HepG2 (cell line): ENCODE measurements around the gene DDAH2. TPM values are rescaled to one million over a fixed set of nuclear protein-coding genes. Genes with fewer than 3 reads are reported as not detected.

Experiments
- ATAC-seq: fragments of 200-7000 bp; cut with Tn5 transposase; 3 replicates; pipeline ENCODE4 v1.9.1; 2020; ENCODE audit warnings: mild to moderate bottlenecking, moderate library complexity
- BruUV-seq: library from RNA; stranded (reverse); fragments of 400-500 nt; replicated peaks from 2 replicates; lab custom pipeline; 2021; lab: Mats Ljungman, UMichigan
- CTCF ChIA-PET: fragments of 300-600 bp; formaldehyde crosslinking; extraction: SDS; loops from one replicate; lab custom pipeline; 2021; ENCODE audit warnings: low total read pairs, inconsistent platforms, low intra/inter-chr PET ratio; lab: Yijun Ruan, JAX
- POLR2A ChIA-PET: fragments of 350-600 bp; sonication (Branson Sonifier 250); formaldehyde crosslinking; loops from one replicate; lab custom pipeline; 2020; ENCODE audit warnings: antibody characterized with exemption, inconsistent platforms; lab: Yijun Ruan, JAX
- DNase-seq: peaks from one replicate; pipeline ENCODE4 v3.0.0-alpha.2; 2015; ENCODE audit warnings: low spot score
- FAIRE-seq: peaks from 3 replicates; lab custom pipeline; 2011; peaks lifted over from hg19 to GRCh38; lab: Jason Lieb, UNC
- H2AFZ ChIP-seq: one replicate; pipeline ENCODE4 v1.6.1; 2011; ENCODE audit warnings: low read length, inconsistent platforms
- H3K27ac ChIP-seq: fragments of 300-600 bp; 3 replicates; pipeline ENCODE4 v1.8.0; 2011; ENCODE audit warnings: mixed run types, mild to moderate bottlenecking, mixed read lengths, low read length, inconsistent platforms; ENCODE audit not compliant: insufficient read depth; ENCODE audit errors: extremely low read length
- H3K27me3 ChIP-seq, 2 experiments: fragments of 200-600 bp in 1 of 2; 2 replicates in 1 of 2; 3 replicates in 1 of 2; pipeline versions ENCODE4 v1.6.0 to v1.8.0; 2011; ENCODE audit warnings: low read length in 2 of 2, mild to moderate bottlenecking in 2 of 2, moderate library complexity in 2 of 2, inconsistent platforms in 1 of 2; ENCODE audit not compliant: insufficient read depth in 2 of 2, control insufficient read depth in 1 of 2
- H3K36me3 ChIP-seq, 2 experiments: fragments of 200-600 bp in 1 of 2; replicated peaks in 1 of 2; 2 replicates in 1 of 2; 3 replicates in 1 of 2; pipeline versions ENCODE4 v1.5.1 to v1.8.0; 2011; ENCODE audit warnings: low read length in 2 of 2, inconsistent platforms in 1 of 2; ENCODE audit not compliant: insufficient read depth in 2 of 2, control insufficient read depth in 1 of 2
- H3K4me1 ChIP-seq: 2 replicates; pipeline ENCODE4 v1.5.1; 2012; ENCODE audit warnings: low read length, inconsistent platforms; ENCODE audit not compliant: insufficient read depth
- H3K4me2 ChIP-seq: 2 replicates; pipeline ENCODE4 v1.6.0; 2011; ENCODE audit warnings: low read depth, low read length, inconsistent platforms
- H3K4me3 ChIP-seq, 3 experiments: fragments of 200-600 bp in 1 of 3; sonication (generic), shearing (Covaris generic) in 1 of 3; replicated peaks in 1 of 3; 2 replicates each; pipeline ENCODE4 v1.5.1; 2011 to 2016; ENCODE audit warnings: low read length in 3 of 3, inconsistent platforms in 2 of 3, low read depth in 2 of 3, mild to moderate bottlenecking in 2 of 3, control low read depth in 1 of 3, mixed read lengths in 1 of 3; ENCODE audit not compliant: insufficient read depth in 1 of 3
- H3K79me2 ChIP-seq: one replicate; pipeline ENCODE4 v1.6.1; 2011; ENCODE audit warnings: low read length, inconsistent platforms; ENCODE audit not compliant: insufficient read depth
- H3K9ac ChIP-seq: 2 replicates; pipeline ENCODE4 v1.6.0; 2011; ENCODE audit warnings: mild to moderate bottlenecking, low read depth, low read length, inconsistent platforms; ENCODE audit not compliant: insufficient read depth
- H3K9me3 ChIP-seq: 2 replicates; pipeline ENCODE4 v1.5.1; 2012; ENCODE audit warnings: mild to moderate bottlenecking, low read length
- H4K20me1 ChIP-seq: 2 replicates; pipeline ENCODE4 v1.6.0; 2011; ENCODE audit warnings: inconsistent platforms, mild to moderate bottlenecking, low read length, moderate library complexity; ENCODE audit not compliant: insufficient read depth
- ATF1 ChIP-seq: IDR thresholded peaks from 2 replicates; pipeline ENCODE4 v1.6.1; 2016; ENCODE audit warnings: mild to moderate bottlenecking, control low read depth
- ETV6 ChIP-seq: sonication (generic); formaldehyde crosslinking; conservative IDR thresholded peaks from 2 replicates; pipeline ENCODE4 v1.4.0; 2020; ENCODE audit warnings: missing genetic modification reagents
- FOXC1 ChIP-seq: sonication (generic); formaldehyde crosslinking; IDR thresholded peaks from 2 replicates; pipeline ENCODE4 v1.8.0; 2022; ENCODE audit warnings: mild to moderate bottlenecking, missing genetic modification reagents, borderline replicate concordance
- KDM5A ChIP-seq: fragments of 200-600 bp; sonication (generic); IDR thresholded peaks from 2 replicates; pipeline ENCODE4 v1.7.0; 2018; ENCODE audit warnings: antibody characterized with exemption, mild to moderate bottlenecking, low read length, borderline replicate concordance
- MATR3 ChIP-seq: sonication (generic); formaldehyde crosslinking; IDR thresholded peaks from 2 replicates; pipeline ENCODE4 v1.4.0; 2020; ENCODE audit warnings: missing genetic modification reagents
- MXI1 ChIP-seq: IDR thresholded peaks from 3 replicates; pipeline ENCODE4 v1.6.1; 2012; ENCODE audit warnings: low read depth, low read length, inconsistent platforms, borderline replicate concordance
- PLRG1 ChIP-seq: fragments of 450-650 bp; conservative IDR thresholded peaks from 2 replicates; pipeline ENCODE4 v1.6.1; 2016
- REL ChIP-seq: sonication (generic); formaldehyde crosslinking; conservative IDR thresholded peaks from 2 replicates; pipeline ENCODE4 v1.8.0; 2022; ENCODE audit warnings: mild to moderate bottlenecking, missing genetic modification reagents, moderate library complexity
- SMC3 ChIP-seq: IDR thresholded peaks from 2 replicates; pipeline ENCODE4 v1.6.1; 2011; ENCODE audit warnings: low read length, improper control_type of control experiment
- THAP11 ChIP-seq: IDR thresholded peaks from 2 replicates; pipeline ENCODE4 v1.6.1; 2016; ENCODE audit warnings: missing biosample characterization, missing genetic modification reagents
- ZNF335 ChIP-seq: sonication (generic); formaldehyde crosslinking; IDR thresholded peaks from 2 replicates; pipeline ENCODE4 v1.4.0; 2020; ENCODE audit warnings: missing genetic modification reagents
- ZNF556 ChIP-seq: sonication (generic); formaldehyde crosslinking; IDR thresholded peaks from 2 replicates; pipeline ENCODE4 v1.4.0; 2020; ENCODE audit warnings: mild to moderate bottlenecking, missing genetic modification reagents, borderline replicate concordance
- ZNF672 ChIP-seq: sonication (generic); formaldehyde crosslinking; IDR thresholded peaks from 2 replicates; pipeline ENCODE4 v1.8.1; 2022; ENCODE audit warnings: missing genetic modification reagents
- ZNF772 ChIP-seq: sonication (generic); formaldehyde crosslinking; IDR thresholded peaks from 2 replicates; pipeline ENCODE4 v1.5.0; 2020; ENCODE audit warnings: mild to moderate bottlenecking, missing genetic modification reagents
- WGBS: methylation state at CpG from one replicate; pipeline ENCODE4 v1.1.6; 2017; ENCODE audit warnings: low lambda C conversion rate; 5-methylcytosine and 5-hydroxymethylcytosine counted together
- in situ Hi-C: cut with HindIII; loops from 2 replicates; pipeline ENCODE4 v1.10.0; 2017; ENCODE audit warnings: low pct_unique_long_range_greater_than_20kb; ENCODE audit not compliant: extremely low pct_ligation_motif_present
- intact Hi-C: fragments of 100-400 bp; cut with micrococcal nuclease; formaldehyde crosslinking; loops from one replicate; pipeline ENCODE4 v1.10.0; 2022; ENCODE audit not compliant: unreplicated experiment
- polyA plus RNA-seq, 8 experiments: library from polyadenylated mRNA; depleted of rRNA in 3 of 8; stranded (reverse) in 7 of 8; unstranded in 1 of 8; fragments of >200 nt; fragmentation: Illumina TruSeq in 4 of 8; extraction: Trizol in 4 of 8; gene quantifications; 2 replicates each; pipeline versions ENCODE4 v1.2.1 to v1.2.3, GENCODE V29; 2011 to 2016; ENCODE audit warnings: low read depth in 4 of 8, missing spikeins in 1 of 8, mixed read lengths in 1 of 8; ENCODE audit not compliant: insufficient read depth in 1 of 8
- total RNA-seq, 5 experiments: library from RNA; depleted of rRNA; stranded (reverse); fragments of >200 nt; fragmentation: Illumina TruSeq; extraction: Trizol; gene quantifications; 2 replicates each; pipeline ENCODE4 v1.2.3, GENCODE V29; 2016; ENCODE audit warnings: low read depth in 1 of 5
- TF ChIP-seq, protein P1 (sequence below): sonication (generic); formaldehyde crosslinking; IDR thresholded peaks from 2 replicates; pipeline ENCODE4 v1.9.0; 2021; ENCODE audit warnings: missing genetic modification reagents, borderline replicate concordance
- TF ChIP-seq, protein P2 (sequence below): sonication (generic); formaldehyde crosslinking; IDR thresholded peaks from 2 replicates; pipeline ENCODE4 v1.4.0; 2020; ENCODE audit warnings: mild to moderate bottlenecking, missing genetic modification reagents
- TF ChIP-seq, protein P3 (sequence below): sonication (generic); formaldehyde crosslinking; IDR thresholded peaks from 2 replicates; pipeline ENCODE4 v1.4.0; 2020; ENCODE audit warnings: missing genetic modification reagents
- TF ChIP-seq, protein P4 (sequence below): sonication (generic); formaldehyde crosslinking; IDR thresholded peaks from 2 replicates; pipeline ENCODE4 v1.5.1; 2020; ENCODE audit warnings: missing genetic modification reagents, mild to moderate bottlenecking, borderline replicate concordance

DDAH2 gene
- total and polyA plus RNA-seq, 2 of the 13 experiments (the other 11 are each of a cell fraction or from before 2014, with no cell fraction given), result 16.4 to 21.1 TPM

DNA sequence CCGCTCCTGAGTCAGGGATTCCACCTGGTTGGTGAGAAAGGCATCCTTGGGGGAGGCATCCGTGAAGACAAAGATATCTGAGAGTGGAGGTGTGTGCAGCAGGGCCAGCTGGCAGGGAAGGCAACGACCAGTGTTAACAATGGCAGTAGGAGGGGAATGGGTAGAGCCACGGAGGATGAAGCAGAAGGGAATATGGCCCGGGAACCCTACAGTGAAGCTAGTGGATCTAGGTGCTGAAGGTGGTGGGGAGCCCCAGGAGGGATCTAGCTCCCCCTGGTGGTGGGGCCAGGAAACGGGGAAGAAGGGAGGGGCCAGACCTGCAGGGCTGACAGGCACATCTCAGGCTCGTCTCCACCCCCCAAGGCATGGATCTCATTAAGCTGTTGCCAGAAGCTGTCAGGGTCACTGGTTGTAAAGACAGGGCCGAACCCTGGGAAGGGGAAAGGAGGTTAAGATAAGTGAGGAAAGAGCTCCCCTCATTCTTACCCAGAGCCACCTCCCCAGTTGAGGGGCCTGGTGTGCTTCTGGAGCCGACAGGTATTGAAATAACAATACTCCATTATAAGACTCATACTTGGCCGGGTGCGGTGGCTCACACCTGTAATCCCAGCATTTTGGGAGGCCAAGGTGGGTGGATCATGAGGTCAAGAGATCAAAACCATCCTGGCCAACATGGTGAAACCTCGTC, 40.7 kb upstream of the DDAH2 start:
- Histone ChIP-seq H2AFZ (no peak overlapping the region), H3K4me2 (0 out of 2 replicates have a peak overlapping the region, but pooled peaks have one; percentile 22), H3K27ac (no peak overlapping the region), H3K27me3 (no peaks in the 10 kb centered on the region), H3K36me3 (no peaks in the 10 kb centered on the region), H3K4me3 (no peak overlapping the region), H3K79me2 (no peaks in the 10 kb centered on the region), H3K9me3 (no peaks in the 10 kb centered on the region), H3K9ac (no peak overlapping the region), H4K20me1 (no peaks in the 10 kb centered on the region), H3K4me1 (peaks cover 44% of the 10 kb centered on the region)
- DNase-seq (peak; percentile 71), ATAC-seq (peak; percentile 61), FAIRE-seq (peak; percentile 82)
- POLR2A ChIA-PET, result interaction anchor here (0.6 to 9.0 kb wide), 21 partner anchors 9 to 115 kb away, joined by 3 to 279 read pairs (median 5); partner anchors contain the start of genes ABHD16A, APOM, CLIC1 and CSNK2B
- CTCF ChIA-PET, result interaction anchor here (0.7 to 3.8 kb wide), 6 partner anchors 21 to 88 kb away, joined by 3 to 74 read pairs (median 4); partner anchors contain the start of genes DDAH2 and LY6G5C
- WGBS, result 33% methylated on average over 12 of the region's 12 CpGs
- no TSS peak for BruUV-seq
- intact Hi-C loops, result loop anchor here (1.0 to 10.0 kb wide), 3 partner anchors 41 to 155 kb away; partner anchors contain the start of genes C2 and DDAH2
- in situ Hi-C loops, result loop anchor here (5.0 kb wide), 3 partner anchors 38 to 88 kb away; partner anchors contain the start of gene LY6G5C
- TF ChIP-seq, protein P1, sequence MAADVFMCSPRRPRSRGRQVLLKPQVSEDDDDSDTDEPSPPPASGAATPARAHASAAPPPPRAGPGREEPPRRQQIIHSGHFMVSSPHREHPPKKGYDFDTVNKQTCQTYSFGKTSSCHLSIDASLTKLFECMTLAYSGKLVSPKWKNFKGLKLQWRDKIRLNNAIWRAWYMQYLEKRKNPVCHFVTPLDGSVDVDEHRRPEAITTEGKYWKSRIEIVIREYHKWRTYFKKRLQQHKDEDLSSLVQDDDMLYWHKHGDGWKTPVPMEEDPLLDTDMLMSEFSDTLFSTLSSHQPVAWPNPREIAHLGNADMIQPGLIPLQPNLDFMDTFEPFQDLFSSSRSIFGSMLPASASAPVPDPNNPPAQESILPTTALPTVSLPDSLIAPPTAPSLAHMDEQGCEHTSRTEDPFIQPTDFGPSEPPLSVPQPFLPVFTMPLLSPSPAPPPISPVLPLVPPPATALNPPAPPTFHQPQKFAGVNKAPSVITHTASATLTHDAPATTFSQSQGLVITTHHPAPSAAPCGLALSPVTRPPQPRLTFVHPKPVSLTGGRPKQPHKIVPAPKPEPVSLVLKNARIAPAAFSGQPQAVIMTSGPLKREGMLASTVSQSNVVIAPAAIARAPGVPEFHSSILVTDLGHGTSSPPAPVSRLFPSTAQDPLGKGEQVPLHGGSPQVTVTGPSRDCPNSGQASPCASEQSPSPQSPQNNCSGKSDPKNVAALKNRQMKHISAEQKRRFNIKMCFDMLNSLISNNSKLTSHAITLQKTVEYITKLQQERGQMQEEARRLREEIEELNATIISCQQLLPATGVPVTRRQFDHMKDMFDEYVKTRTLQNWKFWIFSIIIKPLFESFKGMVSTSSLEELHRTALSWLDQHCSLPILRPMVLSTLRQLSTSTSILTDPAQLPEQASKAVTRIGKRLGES (CRISPR knock-in tag), result no peak
- no peak for TF ChIP-seq ATF1 (CRISPR knock-in tag)
- no peak for TF ChIP-seq ZNF772 (CRISPR knock-in tag)
- peak; percentile 95 for TF ChIP-seq ZNF335 (CRISPR knock-in tag)
- TF ChIP-seq MXI1, result peak; percentile 48; the same call in 1 of the 3 replicates
- TF ChIP-seq, protein P2, sequence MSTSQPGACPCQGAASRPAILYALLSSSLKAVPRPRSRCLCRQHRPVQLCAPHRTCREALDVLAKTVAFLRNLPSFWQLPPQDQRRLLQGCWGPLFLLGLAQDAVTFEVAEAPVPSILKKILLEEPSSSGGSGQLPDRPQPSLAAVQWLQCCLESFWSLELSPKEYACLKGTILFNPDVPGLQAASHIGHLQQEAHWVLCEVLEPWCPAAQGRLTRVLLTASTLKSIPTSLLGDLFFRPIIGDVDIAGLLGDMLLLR (CRISPR knock-in tag), result no peak
- no peak for TF ChIP-seq ZNF556 (CRISPR knock-in tag)
- TF ChIP-seq THAP11, result peak; percentile 68; the same call in 1 of the 2 replicates
- TF ChIP-seq MATR3, result no peak
- TF ChIP-seq REL (CRISPR knock-in tag), result no peak
- no peak for TF ChIP-seq PLRG1
- TF ChIP-seq, protein P3, sequence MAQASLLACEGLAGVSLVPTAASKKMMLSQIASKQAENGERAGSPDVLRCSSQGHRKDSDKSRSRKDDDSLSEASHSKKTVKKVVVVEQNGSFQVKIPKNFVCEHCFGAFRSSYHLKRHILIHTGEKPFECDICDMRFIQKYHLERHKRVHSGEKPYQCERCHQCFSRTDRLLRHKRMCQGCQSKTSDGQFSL (CRISPR knock-in tag), result peak; percentile 69; the same call in 1 of the 2 replicates
- TF ChIP-seq KDM5A, result no peak
- peak; percentile 98 for TF ChIP-seq SMC3
- TF ChIP-seq ZNF672 (CRISPR knock-in tag), result no peak
- TF ChIP-seq, protein P4, sequence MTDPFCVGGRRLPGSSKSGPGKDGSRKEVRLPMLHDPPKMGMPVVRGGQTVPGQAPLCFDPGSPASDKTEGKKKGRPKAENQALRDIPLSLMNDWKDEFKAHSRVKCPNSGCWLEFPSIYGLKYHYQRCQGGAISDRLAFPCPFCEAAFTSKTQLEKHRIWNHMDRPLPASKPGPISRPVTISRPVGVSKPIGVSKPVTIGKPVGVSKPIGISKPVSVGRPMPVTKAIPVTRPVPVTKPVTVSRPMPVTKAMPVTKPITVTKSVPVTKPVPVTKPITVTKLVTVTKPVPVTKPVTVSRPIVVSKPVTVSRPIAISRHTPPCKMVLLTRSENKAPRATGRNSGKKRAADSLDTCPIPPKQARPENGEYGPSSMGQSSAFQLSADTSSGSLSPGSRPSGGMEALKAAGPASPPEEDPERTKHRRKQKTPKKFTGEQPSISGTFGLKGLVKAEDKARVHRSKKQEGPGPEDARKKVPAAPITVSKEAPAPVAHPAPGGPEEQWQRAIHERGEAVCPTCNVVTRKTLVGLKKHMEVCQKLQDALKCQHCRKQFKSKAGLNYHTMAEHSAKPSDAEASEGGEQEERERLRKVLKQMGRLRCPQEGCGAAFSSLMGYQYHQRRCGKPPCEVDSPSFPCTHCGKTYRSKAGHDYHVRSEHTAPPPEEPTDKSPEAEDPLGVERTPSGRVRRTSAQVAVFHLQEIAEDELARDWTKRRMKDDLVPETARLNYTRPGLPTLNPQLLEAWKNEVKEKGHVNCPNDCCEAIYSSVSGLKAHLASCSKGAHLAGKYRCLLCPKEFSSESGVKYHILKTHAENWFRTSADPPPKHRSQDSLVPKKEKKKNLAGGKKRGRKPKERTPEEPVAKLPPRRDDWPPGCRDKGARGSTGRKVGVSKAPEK (CRISPR knock-in tag), result no peak
- no peak; the same call in 1 of the 2 replicates for TF ChIP-seq ETV6 (CRISPR knock-in tag)
- TF ChIP-seq FOXC1 (CRISPR knock-in tag), result 0 out of 2 replicates have a peak, but pooled peaks have one; percentile 47
